Sigmoid colon (tissue), 7 donors: ENCODE data around the gene DUSP23. TPM values are rescaled to one million over a fixed set of nuclear protein-coding genes. Genes with fewer than 3 reads are reported as not detected.

ENCODE experiments used
- DNase-seq: peaks from one replicate; pipeline ENCODE4 v3.0.0-alpha.2; 2019
- H3K27ac ChIP-seq, 4 donors: fragments of 200-600 bp; sonication (generic); one replicate each; pipeline ENCODE4 v1.5.1; 2016 to 2019; ENCODE audit warnings: mild to moderate bottlenecking in 1 of 4
- H3K27me3 ChIP-seq, 3 donors: fragments of 200-600 bp; sonication (generic); one replicate each; pipeline ENCODE4 v1.5.1; 2019; ENCODE audit warnings: mild to moderate bottlenecking in 1 of 3
- H3K36me3 ChIP-seq, 4 donors: fragments of 200-600 bp; sonication (generic); one replicate each; pipeline ENCODE4 v1.5.1; 2016 to 2019
- H3K4me1 ChIP-seq, 4 donors: fragments of 200-600 bp; sonication (generic); one replicate each; pipeline ENCODE4 v1.5.1; 2017 to 2019
- H3K4me3 ChIP-seq, 4 donors: fragments of 200-600 bp; sonication (generic); one replicate each; pipeline ENCODE4 v1.5.1; 2017 to 2019; ENCODE audit warnings: mild to moderate bottlenecking in 2 of 4, moderate library complexity in 1 of 4
- H3K9me3 ChIP-seq, 4 donors: fragments of 200-600 bp in 3 of 4; sonication (generic) in 3 of 4; one replicate each; pipeline versions ENCODE4 v1.5.1 to v1.6.1; 2013 to 2019
- CTCF ChIP-seq, 4 experiments: fragments of 450-650 bp in 3 of 4; fragments of 200-600 bp in 1 of 4; IDR thresholded peaks; one replicate each; pipeline ENCODE4 v1.5.1; 2016 to 2019; ENCODE audit warnings: antibody characterized with exemption in 4 of 4, mild to moderate bottlenecking in 3 of 4, moderate library complexity in 2 of 4
- EP300 ChIP-seq, 4 donors: sonication (generic); formaldehyde crosslinking; IDR thresholded peaks; one replicate each; pipeline ENCODE4 v1.6.1; 2017; ENCODE audit warnings: antibody characterized with exemption in 4 of 4
- POLR2A ChIP-seq, 2 donors: fragments of 450-650 bp; IDR thresholded peaks; one replicate each; pipeline ENCODE4 v1.6.1; 2016; ENCODE audit warnings: antibody characterized with exemption in 2 of 2, mild to moderate bottlenecking in 2 of 2, moderate library complexity in 2 of 2
- POLR2AphosphoS5 ChIP-seq, 4 donors: sonication (generic); formaldehyde crosslinking; IDR thresholded peaks; one replicate each; pipeline ENCODE4 v1.6.1; 2017; ENCODE audit warnings: antibody characterized with exemption in 4 of 4
- WGBS, 2 donors: extraction: QIAGEN DNeasy Blood & Tissue Kit; methylation state at CpG; one replicate each; pipeline ENCODE4 v1.1.7; 2013; 5-methylcytosine and 5-hydroxymethylcytosine counted together
- intact Hi-C: fragments of 100-400 bp; cut with DNase I; formaldehyde crosslinking; loops from one replicate; pipeline ENCODE4 v1.15.1; 2023
- polyA plus RNA-seq, 3 donors: library from polyadenylated mRNA; stranded (reverse); fragments of 200-250 nt; gene quantifications; one replicate each; pipeline ENCODE4 v1.2.3, GENCODE V29; 2013
- total RNA-seq, 4 donors: library from RNA; depleted of rRNA; stranded (reverse); fragments of >200 nt; gene quantifications; one replicate each; pipeline ENCODE4 v1.1.0, GENCODE V29; 2016
- donor health status: healthy with polysubstance abuse.
- donor health status: Bipolar disorder and iron deficiency.
- donor health status: healthy.

The DUSP23 gene
- total and polyA plus RNA-seq, 7 donors: 40.4 to 88.7 (median 59.1) TPM

- Histone ChIP-seq H3K27me3 (no peaks in the 10 kb centered on the region), H3K9me3 (no peaks in the 10 kb centered on the region), H3K4me3 (no peak overlapping the region), H3K4me1 (peaks cover 0 to 7% (median 3%) of the 10 kb centered on the region in 4 donors), H3K36me3 (peaks cover 0 to 6% (median 0%) of the 10 kb centered on the region in 4 donors), H3K27ac (no peak overlapping the region)
- TF ChIP-seq POLR2AphosphoS5 (IDR thresholded peaks at IDR 0.05) (no peak), POLR2A (IDR thresholded peaks at IDR 0.05) (no peak), CTCF (IDR thresholded peaks at IDR 0.05) (no peak), EP300 (IDR thresholded peaks at IDR 0.05) (no peak)
- 90% methylated on average over 18 of the region's 18 CpGs for WGBS, 2 donors
- DNase-seq: no peak
- intact Hi-C loops: no loop called here
Observed at GRCh38 chr1:159829822-159830465, 49.2 kb downstream of the DUSP23 start.

- intact Hi-C loops: no loop called here
- Histone ChIP-seq H3K27ac (no peak overlapping the region), H3K27me3 (no peaks in the 10 kb centered on the region), H3K9me3 (no peaks in the 10 kb centered on the region), H3K4me1 (peaks cover 0 to 13% (median 3%) of the 10 kb centered on the region in 4 donors), H3K36me3 (peaks cover 0 to 8% (median 0%) of the 10 kb centered on the region in 4 donors), H3K4me3 (no peak overlapping the region)
- TF ChIP-seq POLR2AphosphoS5 (IDR thresholded peaks at IDR 0.05) (no peak), CTCF (IDR thresholded peaks at IDR 0.05) (no peak), EP300 (IDR thresholded peaks at IDR 0.05) (no peak), POLR2A (IDR thresholded peaks at IDR 0.05) (no peak)
- WGBS, 2 donors: 82 to 90% methylated on average over 8 of the region's 8 CpGs
- no peak for DNase-seq
Observed at GRCh38 chr1:159830722-159831121, 50.0 kb downstream of the DUSP23 start.

- no peaks in the 10 kb centered on the region for H3K27me3 ChIP-seq
- peaks cover 0 to 13% (median 3%) of the 10 kb centered on the region in 4 donors for H3K4me1 ChIP-seq
- TF ChIP-seq POLR2A (IDR thresholded peaks at IDR 0.05) (no peak), POLR2AphosphoS5 (IDR thresholded peaks at IDR 0.05) (no peak), CTCF (IDR thresholded peaks at IDR 0.05) (no peak), EP300 (IDR thresholded peaks at IDR 0.05) (no peak)
- H3K9me3 ChIP-seq: no peaks in the 10 kb centered on the region
- H3K27ac ChIP-seq: no peak overlapping the region
- peaks cover 0 to 8% (median 0%) of the 10 kb centered on the region in 4 donors for H3K36me3 ChIP-seq
- WGBS, 2 donors: 53 to 70% methylated on average over 7 of the region's 7 CpGs
- intact Hi-C loops: no loop called here
- DNase-seq: no peak
- H3K4me3 ChIP-seq: no peak overlapping the region
Observed at GRCh38 chr1:159831412-159832141, 50.8 kb downstream of the DUSP23 start.

Other genes with a start within 250 kb of the DUSP23 start
- gene OR10J5, start 245.0 kb upstream of the DUSP23 start, total RNA-seq: not detected
- not detected for gene OR10J5, start 245.0 kb upstream of the DUSP23 start, polyA plus RNA-seq
- gene APCS, start 193.1 kb upstream of the DUSP23 start, total RNA-seq: not detected
- not detected for gene APCS, start 193.1 kb upstream of the DUSP23 start, polyA plus RNA-seq
- gene CRP, start 66.4 kb upstream of the DUSP23 start, total RNA-seq: not detected
- under 1 TPM in 1 of 3 donors, not detected in 2; 0.20 TPM for gene CRP, start 66.4 kb upstream of the DUSP23 start, polyA plus RNA-seq
- not detected for gene FCRL6, start 21.4 kb downstream of the DUSP23 start, total RNA-seq
- under 1 TPM in 1 of 3 donors, not detected in 2; 0.38 TPM for gene FCRL6, start 21.4 kb downstream of the DUSP23 start, polyA plus RNA-seq
- 1 to 10 TPM; 3.3 to 5.0 (median 4.3) TPM for gene SLAMF8, start 45.9 kb downstream of the DUSP23 start, total RNA-seq
- 10 to 100 TPM in 2 of 3 donors, 1 to 10 TPM in 1; 2.4 to 16.2 (median 13.3) TPM for gene SLAMF8, start 45.9 kb downstream of the DUSP23 start, polyA plus RNA-seq
- not detected for gene VSIG8, start 81.7 kb downstream of the DUSP23 start, total RNA-seq
- gene VSIG8, start 81.7 kb downstream of the DUSP23 start, polyA plus RNA-seq: under 1 TPM in 1 of 3 donors, not detected in 2; 0.10 TPM
- 1 to 10 TPM in 1 of 4 donors, under 1 TPM in 1, not detected in 2; 0.81 to 1.8 TPM for gene CFAP45, start 119.2 kb downstream of the DUSP23 start, total RNA-seq
- 1 to 10 TPM in 1 of 3 donors, under 1 TPM in 1, not detected in 1; 0.29 to 1.2 TPM for gene CFAP45, start 119.2 kb downstream of the DUSP23 start, polyA plus RNA-seq
- gene TAGLN2, start 144.5 kb downstream of the DUSP23 start, total RNA-seq: 100 to 1,000 TPM in 2 of 4 donors, 10 to 100 TPM in 2; 88.8 to 109 (median 99.0) TPM
- 100 to 1,000 TPM; 383 to 770 (median 531) TPM for gene TAGLN2, start 144.5 kb downstream of the DUSP23 start, polyA plus RNA-seq
- under 1 TPM in 1 of 4 donors, not detected in 3; under 0.01 TPM for gene IGSF9, start 164.7 kb downstream of the DUSP23 start, total RNA-seq
- gene IGSF9, start 164.7 kb downstream of the DUSP23 start, polyA plus RNA-seq: 10 to 100 TPM in 2 of 3 donors, 1 to 10 TPM in 1; 6.9 to 16.3 (median 11.4) TPM
- not detected for gene SLAMF9, start 173.3 kb downstream of the DUSP23 start, total RNA-seq
- gene SLAMF9, start 173.3 kb downstream of the DUSP23 start, polyA plus RNA-seq: under 1 TPM in 1 of 3 donors, not detected in 2; 0.15 TPM